GM23338 (cell line): ENCODE data around the gene TBC1D16. TPM values are rescaled to one million over a fixed set of nuclear protein-coding genes. Genes with fewer than 3 reads are reported as not detected.

Source experiments
- ATAC-seq: fragments of 200-7000 bp; cut with Tn5 transposase; 3 replicates; pipeline ENCODE4 v1.9.1; 2020
- DNase-seq: peaks from one replicate; pipeline ENCODE4 v3.0.0-alpha.2; 2015; ENCODE audit warnings: low spot score
- H2AFZ ChIP-seq: fragments of 200-600 bp; sonication (generic); 2 replicates; pipeline ENCODE4 v1.8.0; 2016; ENCODE audit warnings: antibody characterized with exemption, mild to moderate bottlenecking, moderate library complexity
- H3F3A ChIP-seq: fragments of 200-600 bp; sonication (generic); replicated peaks from 2 replicates; pipeline ENCODE4 v1.8.0; 2017; ENCODE audit warnings: antibody characterized with exemption, mixed run types, low read depth
- H3K27ac ChIP-seq: fragments of 200-600 bp; sonication (generic); 2 replicates; pipeline ENCODE4 v1.6.1; 2016; ENCODE audit warnings: low read depth
- H3K27me3 ChIP-seq: fragments of 200-600 bp; sonication (generic); 2 replicates; pipeline ENCODE4 v1.8.0; 2016; ENCODE audit warnings: mild to moderate bottlenecking, mixed run types, moderate library complexity; ENCODE audit not compliant: insufficient read depth
- H3K36me3 ChIP-seq: fragments of 200-600 bp; sonication (generic); 2 replicates; pipeline ENCODE4 v1.8.0; 2016; ENCODE audit warnings: mild to moderate bottlenecking; ENCODE audit not compliant: insufficient read depth
- H3K4me1 ChIP-seq: fragments of 200-600 bp; sonication (generic); 2 replicates; pipeline ENCODE4 v1.8.0; 2016; ENCODE audit warnings: mild to moderate bottlenecking, moderate library complexity; ENCODE audit not compliant: insufficient read depth
- H3K4me2 ChIP-seq: fragments of 200-600 bp; sonication (generic); 2 replicates; pipeline ENCODE4 v1.7.1; 2017; ENCODE audit warnings: mixed run types
- H3K4me3 ChIP-seq: fragments of 200-600 bp; sonication (generic); 2 replicates; pipeline ENCODE4 v1.6.1; 2016; ENCODE audit warnings: mixed run types
- H3K79me2 ChIP-seq: fragments of 200-600 bp; sonication (generic); replicated peaks from 2 replicates; pipeline ENCODE4 v1.8.0; 2017; ENCODE audit warnings: mild to moderate bottlenecking; ENCODE audit not compliant: insufficient read depth
- H3K9me2 ChIP-seq: fragments of 200-600 bp; sonication (generic); 2 replicates; pipeline ENCODE4 v1.8.0; 2017; ENCODE audit not compliant: insufficient read depth
- H4K20me1 ChIP-seq: fragments of 200-600 bp; sonication (generic); replicated peaks from 2 replicates; pipeline ENCODE4 v1.8.0; 2017; ENCODE audit warnings: mild to moderate bottlenecking; ENCODE audit not compliant: insufficient read depth
- H3K27ac Mint-ChIP-seq: 2 replicates; pipeline ENCODE4 v1.8.0; 2020; ENCODE audit warnings: inconsistent platforms, mild to moderate bottlenecking, moderate library complexity, mixed read lengths
- H3K27me3 Mint-ChIP-seq: 3 replicates; pipeline ENCODE4 v1.8.0; 2022; ENCODE audit warnings: low read depth, mild to moderate bottlenecking, moderate library complexity, mixed read lengths, inconsistent platforms; ENCODE audit not compliant: insufficient read depth, poor library complexity
- H3K36me3 Mint-ChIP-seq: 3 replicates; pipeline ENCODE4 v1.8.0; 2021; ENCODE audit warnings: low read depth, mild to moderate bottlenecking, inconsistent platforms, moderate library complexity, mixed read lengths
- H3K4me1 Mint-ChIP-seq: 3 replicates; pipeline ENCODE4 v1.8.0; 2020; ENCODE audit warnings: mild to moderate bottlenecking, inconsistent platforms, mixed read lengths
- H3K4me3 Mint-ChIP-seq: 3 replicates; pipeline ENCODE4 v1.8.0; 2021; ENCODE audit warnings: moderate library complexity, mild to moderate bottlenecking, inconsistent platforms, mixed read lengths
- H3K9me3 Mint-ChIP-seq: 3 replicates; pipeline ENCODE4 v1.8.0; 2020; ENCODE audit warnings: moderate library complexity, mild to moderate bottlenecking, inconsistent platforms, mixed read lengths
- CREB1 ChIP-seq: fragments of 250-450 bp; sonication (Bioruptor Pico); IDR thresholded peaks from 2 replicates; pipeline ENCODE4 v1.5.0; 2020; ENCODE audit warnings: low read depth, mild to moderate bottlenecking, moderate library complexity
- EZH2 ChIP-seq: fragments of 200-600 bp; sonication (generic); IDR thresholded peaks from one replicate; pipeline ENCODE4 v1.8.0; 2017; ENCODE audit warnings: antibody characterized with exemption, mild to moderate bottlenecking, low read depth; ENCODE audit not compliant: unreplicated experiment
- EZH2phosphoT487 ChIP-seq: fragments of 200-600 bp; sonication (generic); IDR thresholded peaks from one replicate; pipeline ENCODE4 v1.8.1; 2018; ENCODE audit warnings: antibody characterized with exemption; ENCODE audit not compliant: unreplicated experiment
- JUNB ChIP-seq: IDR thresholded peaks from one replicate; pipeline ENCODE4 v1.6.1; 2016; ENCODE audit warnings: antibody characterized with exemption; ENCODE audit not compliant: unreplicated experiment
- NANOG ChIP-seq: IDR thresholded peaks from 2 replicates; pipeline ENCODE4 v1.6.1; 2016; ENCODE audit warnings: antibody characterized with exemption, borderline replicate concordance
- POLR2AphosphoS5 ChIP-seq: IDR thresholded peaks from 2 replicates; pipeline ENCODE4 v1.6.1; 2016; ENCODE audit warnings: antibody characterized with exemption, low read depth
- STAT1 ChIP-seq: IDR thresholded peaks from one replicate; pipeline ENCODE4 v1.6.1; 2016; ENCODE audit warnings: antibody characterized with exemption; ENCODE audit not compliant: unreplicated experiment
- ZNF114 ChIP-seq: fragments of 250-450 bp; sonication (Bioruptor Pico); IDR thresholded peaks from 2 replicates; pipeline ENCODE4 v1.5.0; 2020; ENCODE audit warnings: mild to moderate bottlenecking, moderate library complexity
- ZNF331 ChIP-seq: fragments of 250-450 bp; sonication (Bioruptor Pico); IDR thresholded peaks from 2 replicates; pipeline ENCODE4 v1.5.0; 2020; ENCODE audit warnings: low read depth, mild to moderate bottlenecking, moderate library complexity
- polyA plus RNA-seq: library from polyadenylated mRNA; unstranded; fragments of >200 nt; fragmentation: Nextera tagmentation; extraction: Ambion mirVana; gene quantifications from 2 replicates; pipeline ENCODE4 v1.2.1, GENCODE V29; 2016
- total RNA-seq: library from RNA; depleted of rRNA; stranded (reverse); fragments of >200 nt; shearing (Covaris generic); gene quantifications from 2 replicates; pipeline ENCODE4 v1.2.3, GENCODE V29; 2014
- TF ChIP-seq, protein P1 (sequence below): IDR thresholded peaks from 2 replicates; pipeline ENCODE4 v1.6.1; 2016; ENCODE audit warnings: antibody characterized with exemption
- TF ChIP-seq, protein P2 (sequence below), 2 experiments: fragments of 200-600 bp in 1 of 2; sonication (generic) in 1 of 2; conservative IDR thresholded peaks; 2 replicates each; pipeline versions ENCODE4 v1.5.1 to v1.6.1; 2016 to 2017; ENCODE audit warnings: antibody characterized with exemption in 2 of 2, low read depth in 2 of 2, mild to moderate bottlenecking in 2 of 2, moderate library complexity in 1 of 2
- TF ChIP-seq, protein P3 (sequence below): IDR thresholded peaks from one replicate; pipeline ENCODE4 v1.6.1; 2018; ENCODE audit warnings: antibody characterized with exemption; ENCODE audit not compliant: unreplicated experiment
- TF ChIP-seq, protein P4 (sequence below): fragments of 250-450 bp; sonication (Bioruptor Pico); IDR thresholded peaks from 2 replicates; pipeline ENCODE4 v1.5.0; 2020; ENCODE audit warnings: mild to moderate bottlenecking, moderate library complexity

The TBC1D16 gene
- total and polyA plus RNA-seq, 2 experiments from 2014 or later: 16.7 to 104 TPM

DNA sequence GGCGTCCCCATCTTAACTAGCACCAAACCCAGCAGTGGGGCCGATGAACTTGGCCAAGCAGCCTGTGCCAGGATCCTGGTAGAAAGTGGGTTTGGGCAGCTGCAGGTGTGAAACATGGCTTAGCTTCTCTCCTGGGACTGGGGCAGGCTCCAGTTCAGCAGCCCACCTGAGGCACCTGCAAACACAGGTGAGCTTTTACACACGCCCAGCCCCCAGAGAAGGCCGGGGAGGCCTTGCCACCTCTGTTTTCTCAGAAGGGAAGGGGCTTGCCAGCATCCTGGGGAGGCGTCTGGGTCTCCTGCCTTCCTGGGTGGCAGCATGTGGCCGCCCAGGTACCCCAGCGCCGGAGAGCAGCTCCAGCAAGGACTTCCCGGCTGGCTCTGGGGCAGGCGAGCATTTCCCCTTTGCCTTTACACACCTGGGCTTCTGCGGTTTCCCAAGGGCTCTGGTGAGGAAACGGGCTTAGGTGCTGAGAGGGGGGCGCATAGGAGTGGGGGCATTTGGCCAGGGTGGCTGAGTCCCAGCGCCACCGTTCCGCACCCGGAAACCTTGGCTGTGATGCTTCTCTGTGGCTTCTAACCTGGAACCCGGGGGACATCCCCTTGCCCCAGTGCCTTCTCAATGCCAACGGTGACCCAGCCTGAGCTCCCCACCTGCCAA lies 114.8 kb downstream of the TBC1D16 start:
- no peak overlapping the region for H3K27ac Mint-ChIP-seq
- Histone ChIP-seq H2AFZ (no peak overlapping the region), H3K4me2 (no peak overlapping the region), H3K36me3 (no peaks in the 10 kb centered on the region), H3K4me1 (no peaks in the 10 kb centered on the region; the same call in 1 of the 2 replicates), H3K27me3 (no peaks in the 10 kb centered on the region), H3K9me2 (no peaks in the 10 kb centered on the region), H3F3A (0 out of 2 replicates have a peak, but pooled peaks cover 6% of the 10 kb centered on the region), H4K20me1 (no peaks in the 10 kb centered on the region), H3K79me2 (no peaks in the 10 kb centered on the region), H3K4me3 (no peak overlapping the region), H3K27ac (no peak overlapping the region)
- DNase-seq: no peak
- no peak overlapping the region for H3K4me3 Mint-ChIP-seq
- H3K36me3 Mint-ChIP-seq: no peaks in the 10 kb centered on the region
- ATAC-seq: no peak
- H3K9me3 Mint-ChIP-seq: no peaks in the 10 kb centered on the region
- H3K4me1 Mint-ChIP-seq: peaks cover 13% of the 10 kb centered on the region
- H3K27me3 Mint-ChIP-seq: peaks cover 18% of the 10 kb centered on the region
- TF ChIP-seq POLR2AphosphoS5: no peak
- TF ChIP-seq, protein P1, sequence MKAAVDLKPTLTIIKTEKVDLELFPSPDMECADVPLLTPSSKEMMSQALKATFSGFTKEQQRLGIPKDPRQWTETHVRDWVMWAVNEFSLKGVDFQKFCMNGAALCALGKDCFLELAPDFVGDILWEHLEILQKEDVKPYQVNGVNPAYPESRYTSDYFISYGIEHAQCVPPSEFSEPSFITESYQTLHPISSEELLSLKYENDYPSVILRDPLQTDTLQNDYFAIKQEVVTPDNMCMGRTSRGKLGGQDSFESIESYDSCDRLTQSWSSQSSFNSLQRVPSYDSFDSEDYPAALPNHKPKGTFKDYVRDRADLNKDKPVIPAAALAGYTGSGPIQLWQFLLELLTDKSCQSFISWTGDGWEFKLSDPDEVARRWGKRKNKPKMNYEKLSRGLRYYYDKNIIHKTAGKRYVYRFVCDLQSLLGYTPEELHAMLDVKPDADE: no peak
- TF ChIP-seq STAT1: no peak
- TF ChIP-seq JUNB: no peak
- TF ChIP-seq, protein P2, sequence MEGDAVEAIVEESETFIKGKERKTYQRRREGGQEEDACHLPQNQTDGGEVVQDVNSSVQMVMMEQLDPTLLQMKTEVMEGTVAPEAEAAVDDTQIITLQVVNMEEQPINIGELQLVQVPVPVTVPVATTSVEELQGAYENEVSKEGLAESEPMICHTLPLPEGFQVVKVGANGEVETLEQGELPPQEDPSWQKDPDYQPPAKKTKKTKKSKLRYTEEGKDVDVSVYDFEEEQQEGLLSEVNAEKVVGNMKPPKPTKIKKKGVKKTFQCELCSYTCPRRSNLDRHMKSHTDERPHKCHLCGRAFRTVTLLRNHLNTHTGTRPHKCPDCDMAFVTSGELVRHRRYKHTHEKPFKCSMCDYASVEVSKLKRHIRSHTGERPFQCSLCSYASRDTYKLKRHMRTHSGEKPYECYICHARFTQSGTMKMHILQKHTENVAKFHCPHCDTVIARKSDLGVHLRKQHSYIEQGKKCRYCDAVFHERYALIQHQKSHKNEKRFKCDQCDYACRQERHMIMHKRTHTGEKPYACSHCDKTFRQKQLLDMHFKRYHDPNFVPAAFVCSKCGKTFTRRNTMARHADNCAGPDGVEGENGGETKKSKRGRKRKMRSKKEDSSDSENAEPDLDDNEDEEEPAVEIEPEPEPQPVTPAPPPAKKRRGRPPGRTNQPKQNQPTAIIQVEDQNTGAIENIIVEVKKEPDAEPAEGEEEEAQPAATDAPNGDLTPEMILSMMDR (conservative IDR thresholded peaks at IDR 0.05; ENCODE audit: low read depth in 2 of 2): no peak
- no peak for TF ChIP-seq EZH2phosphoT487
- TF ChIP-seq, protein P3, sequence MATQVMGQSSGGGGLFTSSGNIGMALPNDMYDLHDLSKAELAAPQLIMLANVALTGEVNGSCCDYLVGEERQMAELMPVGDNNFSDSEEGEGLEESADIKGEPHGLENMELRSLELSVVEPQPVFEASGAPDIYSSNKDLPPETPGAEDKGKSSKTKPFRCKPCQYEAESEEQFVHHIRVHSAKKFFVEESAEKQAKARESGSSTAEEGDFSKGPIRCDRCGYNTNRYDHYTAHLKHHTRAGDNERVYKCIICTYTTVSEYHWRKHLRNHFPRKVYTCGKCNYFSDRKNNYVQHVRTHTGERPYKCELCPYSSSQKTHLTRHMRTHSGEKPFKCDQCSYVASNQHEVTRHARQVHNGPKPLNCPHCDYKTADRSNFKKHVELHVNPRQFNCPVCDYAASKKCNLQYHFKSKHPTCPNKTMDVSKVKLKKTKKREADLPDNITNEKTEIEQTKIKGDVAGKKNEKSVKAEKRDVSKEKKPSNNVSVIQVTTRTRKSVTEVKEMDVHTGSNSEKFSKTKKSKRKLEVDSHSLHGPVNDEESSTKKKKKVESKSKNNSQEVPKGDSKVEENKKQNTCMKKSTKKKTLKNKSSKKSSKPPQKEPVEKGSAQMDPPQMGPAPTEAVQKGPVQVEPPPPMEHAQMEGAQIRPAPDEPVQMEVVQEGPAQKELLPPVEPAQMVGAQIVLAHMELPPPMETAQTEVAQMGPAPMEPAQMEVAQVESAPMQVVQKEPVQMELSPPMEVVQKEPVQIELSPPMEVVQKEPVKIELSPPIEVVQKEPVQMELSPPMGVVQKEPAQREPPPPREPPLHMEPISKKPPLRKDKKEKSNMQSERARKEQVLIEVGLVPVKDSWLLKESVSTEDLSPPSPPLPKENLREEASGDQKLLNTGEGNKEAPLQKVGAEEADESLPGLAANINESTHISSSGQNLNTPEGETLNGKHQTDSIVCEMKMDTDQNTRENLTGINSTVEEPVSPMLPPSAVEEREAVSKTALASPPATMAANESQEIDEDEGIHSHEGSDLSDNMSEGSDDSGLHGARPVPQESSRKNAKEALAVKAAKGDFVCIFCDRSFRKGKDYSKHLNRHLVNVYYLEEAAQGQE: no peak
- no peak for TF ChIP-seq ZNF331
- TF ChIP-seq EZH2: no peak
- TF ChIP-seq, protein P4, sequence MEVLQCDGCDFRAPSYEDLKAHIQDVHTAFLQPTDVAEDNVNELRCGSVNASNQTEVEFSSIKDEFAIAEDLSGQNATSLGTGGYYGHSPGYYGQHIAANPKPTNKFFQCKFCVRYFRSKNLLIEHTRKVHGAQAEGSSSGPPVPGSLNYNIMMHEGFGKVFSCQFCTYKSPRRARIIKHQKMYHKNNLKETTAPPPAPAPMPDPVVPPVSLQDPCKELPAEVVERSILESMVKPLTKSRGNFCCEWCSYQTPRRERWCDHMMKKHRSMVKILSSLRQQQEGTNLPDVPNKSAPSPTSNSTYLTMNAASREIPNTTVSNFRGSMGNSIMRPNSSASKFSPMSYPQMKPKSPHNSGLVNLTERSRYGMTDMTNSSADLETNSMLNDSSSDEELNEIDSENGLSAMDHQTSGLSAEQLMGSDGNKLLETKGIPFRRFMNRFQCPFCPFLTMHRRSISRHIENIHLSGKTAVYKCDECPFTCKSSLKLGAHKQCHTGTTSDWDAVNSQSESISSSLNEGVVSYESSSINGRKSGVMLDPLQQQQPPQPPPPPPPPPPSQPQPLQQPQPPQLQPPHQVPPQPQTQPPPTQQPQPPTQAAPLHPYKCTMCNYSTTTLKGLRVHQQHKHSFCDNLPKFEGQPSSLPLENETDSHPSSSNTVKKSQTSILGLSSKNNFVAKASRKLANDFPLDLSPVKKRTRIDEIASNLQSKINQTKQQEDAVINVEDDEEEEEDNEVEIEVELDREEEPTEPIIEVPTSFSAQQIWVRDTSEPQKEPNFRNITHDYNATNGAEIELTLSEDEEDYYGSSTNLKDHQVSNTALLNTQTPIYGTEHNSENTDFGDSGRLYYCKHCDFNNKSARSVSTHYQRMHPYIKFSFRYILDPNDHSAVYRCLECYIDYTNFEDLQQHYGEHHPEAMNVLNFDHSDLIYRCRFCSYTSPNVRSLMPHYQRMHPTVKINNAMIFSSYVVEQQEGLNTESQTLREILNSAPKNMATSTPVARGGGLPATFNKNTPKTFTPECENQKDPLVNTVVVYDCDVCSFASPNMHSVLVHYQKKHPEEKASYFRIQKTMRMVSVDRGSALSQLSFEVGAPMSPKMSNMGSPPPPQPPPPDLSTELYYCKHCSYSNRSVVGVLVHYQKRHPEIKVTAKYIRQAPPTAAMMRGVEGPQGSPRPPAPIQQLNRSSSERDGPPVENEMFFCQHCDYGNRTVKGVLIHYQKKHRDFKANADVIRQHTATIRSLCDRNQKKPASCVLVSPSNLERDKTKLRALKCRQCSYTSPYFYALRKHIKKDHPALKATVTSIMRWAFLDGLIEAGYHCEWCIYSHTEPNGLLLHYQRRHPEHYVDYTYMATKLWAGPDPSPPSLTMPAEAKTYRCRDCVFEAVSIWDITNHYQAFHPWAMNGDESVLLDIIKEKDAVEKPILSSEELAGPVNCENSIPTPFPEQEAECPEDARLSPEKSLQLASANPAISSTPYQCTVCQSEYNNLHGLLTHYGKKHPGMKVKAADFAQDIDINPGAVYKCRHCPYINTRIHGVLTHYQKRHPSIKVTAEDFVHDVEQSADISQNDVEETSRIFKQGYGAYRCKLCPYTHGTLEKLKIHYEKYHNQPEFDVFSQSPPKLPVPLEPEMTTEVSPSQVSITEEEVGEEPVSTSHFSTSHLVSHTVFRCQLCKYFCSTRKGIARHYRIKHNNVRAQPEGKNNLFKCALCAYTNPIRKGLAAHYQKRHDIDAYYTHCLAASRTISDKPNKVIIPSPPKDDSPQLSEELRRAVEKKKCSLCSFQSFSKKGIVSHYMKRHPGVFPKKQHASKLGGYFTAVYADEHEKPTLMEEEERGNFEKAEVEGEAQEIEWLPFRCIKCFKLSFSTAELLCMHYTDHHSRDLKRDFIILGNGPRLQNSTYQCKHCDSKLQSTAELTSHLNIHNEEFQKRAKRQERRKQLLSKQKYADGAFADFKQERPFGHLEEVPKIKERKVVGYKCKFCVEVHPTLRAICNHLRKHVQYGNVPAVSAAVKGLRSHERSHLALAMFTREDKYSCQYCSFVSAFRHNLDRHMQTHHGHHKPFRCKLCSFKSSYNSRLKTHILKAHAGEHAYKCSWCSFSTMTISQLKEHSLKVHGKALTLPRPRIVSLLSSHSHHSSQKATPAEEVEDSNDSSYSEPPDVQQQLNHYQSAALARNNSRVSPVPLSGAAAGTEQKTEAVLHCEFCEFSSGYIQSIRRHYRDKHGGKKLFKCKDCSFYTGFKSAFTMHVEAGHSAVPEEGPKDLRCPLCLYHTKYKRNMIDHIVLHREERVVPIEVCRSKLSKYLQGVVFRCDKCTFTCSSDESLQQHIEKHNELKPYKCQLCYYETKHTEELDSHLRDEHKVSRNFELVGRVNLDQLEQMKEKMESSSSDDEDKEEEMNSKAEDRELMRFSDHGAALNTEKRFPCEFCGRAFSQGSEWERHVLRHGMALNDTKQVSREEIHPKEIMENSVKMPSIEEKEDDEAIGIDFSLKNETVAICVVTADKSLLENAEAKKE (CRISPR knock-in tag): no peak
- TF ChIP-seq ZNF114: no peak
- no peak for TF ChIP-seq NANOG
- TF ChIP-seq CREB1 (CRISPR knock-in tag): no peak
